Measurements from ENCODE around the gene UAP1L1.
"Not testable (repeated sequence)": the region's sequence is repeated elsewhere in the genome, so short reads cannot be mapped to it uniquely, and the experiment has no call there.

Gene UAP1L1

DNA sequence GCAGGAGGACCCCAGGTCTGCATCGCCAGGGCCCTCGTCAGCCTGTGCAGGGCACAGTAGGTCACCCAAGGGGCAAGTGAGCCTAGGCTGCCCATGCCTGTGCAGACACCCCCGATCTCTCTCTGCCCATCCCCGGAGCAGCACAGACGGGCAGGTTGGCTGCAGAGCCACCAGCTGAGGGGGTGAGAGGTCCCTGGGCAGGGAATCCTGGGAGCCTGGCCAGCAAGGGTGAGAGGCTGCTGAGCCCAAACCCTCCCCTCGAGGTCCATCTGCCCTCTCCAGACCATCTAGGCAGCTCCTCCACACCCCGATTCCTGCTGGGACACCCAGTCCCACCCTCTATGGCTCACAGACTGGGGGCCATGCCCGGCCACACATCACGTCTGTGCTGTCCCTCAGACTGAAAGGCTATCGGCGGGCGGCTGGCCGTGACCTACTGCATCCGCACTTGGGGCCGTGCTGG lies 40.0 kb downstream of the UAP1L1 start:
- DNase-seq (ENCODE audit: low read depth in 2 of 2), result no peak
- TF ChIP-seq, protein P1, sequence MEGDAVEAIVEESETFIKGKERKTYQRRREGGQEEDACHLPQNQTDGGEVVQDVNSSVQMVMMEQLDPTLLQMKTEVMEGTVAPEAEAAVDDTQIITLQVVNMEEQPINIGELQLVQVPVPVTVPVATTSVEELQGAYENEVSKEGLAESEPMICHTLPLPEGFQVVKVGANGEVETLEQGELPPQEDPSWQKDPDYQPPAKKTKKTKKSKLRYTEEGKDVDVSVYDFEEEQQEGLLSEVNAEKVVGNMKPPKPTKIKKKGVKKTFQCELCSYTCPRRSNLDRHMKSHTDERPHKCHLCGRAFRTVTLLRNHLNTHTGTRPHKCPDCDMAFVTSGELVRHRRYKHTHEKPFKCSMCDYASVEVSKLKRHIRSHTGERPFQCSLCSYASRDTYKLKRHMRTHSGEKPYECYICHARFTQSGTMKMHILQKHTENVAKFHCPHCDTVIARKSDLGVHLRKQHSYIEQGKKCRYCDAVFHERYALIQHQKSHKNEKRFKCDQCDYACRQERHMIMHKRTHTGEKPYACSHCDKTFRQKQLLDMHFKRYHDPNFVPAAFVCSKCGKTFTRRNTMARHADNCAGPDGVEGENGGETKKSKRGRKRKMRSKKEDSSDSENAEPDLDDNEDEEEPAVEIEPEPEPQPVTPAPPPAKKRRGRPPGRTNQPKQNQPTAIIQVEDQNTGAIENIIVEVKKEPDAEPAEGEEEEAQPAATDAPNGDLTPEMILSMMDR (IDR thresholded peaks at IDR 0.05; ENCODE audit: low read depth, low read length), result no peak
- H3K4me3 ChIP-seq (replicated peaks in 1 of 2; ENCODE audit: low read depth in 2 of 2, low read length in 2 of 2), result no peak overlapping the region

DNA sequence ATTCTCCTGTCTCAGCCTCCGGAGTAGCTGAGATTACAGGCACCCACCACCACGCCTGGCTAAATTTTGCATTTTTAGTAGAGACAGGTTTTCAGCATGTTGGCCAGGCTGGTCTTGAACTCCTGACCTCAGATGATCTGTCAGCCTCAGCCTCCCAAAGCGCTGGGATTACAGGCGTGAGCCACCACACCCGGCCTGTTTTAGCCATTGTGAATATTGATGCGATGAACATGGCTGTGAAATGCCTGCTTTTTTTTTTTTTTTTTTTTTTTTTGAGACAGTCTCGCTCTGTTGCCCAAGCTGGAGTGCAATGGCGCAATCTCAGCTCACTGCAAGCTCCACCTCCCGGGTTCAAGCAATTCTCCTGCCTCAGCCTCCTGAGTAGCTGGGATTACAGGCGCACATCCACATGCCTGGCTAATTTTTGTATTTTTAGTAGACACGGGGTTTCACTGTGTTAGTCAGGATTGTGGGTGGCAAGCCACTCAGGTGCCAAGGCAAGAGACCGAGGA lies 40.8 kb downstream of the UAP1L1 start:
- not testable (repeated sequence) for H3K4me3 ChIP-seq (replicated peaks in 1 of 2; ENCODE audit: low read depth in 2 of 2, low read length in 2 of 2); DNase-seq (ENCODE audit: low read depth in 2 of 2)

GRCh38 chr9:137121927-137122795 lies 44.8 kb downstream of the UAP1L1 start:
- not testable (repeated sequence) for H3K4me3 ChIP-seq (replicated peaks in 1 of 2; ENCODE audit: low read depth in 2 of 2, low read length in 2 of 2)

DNA sequence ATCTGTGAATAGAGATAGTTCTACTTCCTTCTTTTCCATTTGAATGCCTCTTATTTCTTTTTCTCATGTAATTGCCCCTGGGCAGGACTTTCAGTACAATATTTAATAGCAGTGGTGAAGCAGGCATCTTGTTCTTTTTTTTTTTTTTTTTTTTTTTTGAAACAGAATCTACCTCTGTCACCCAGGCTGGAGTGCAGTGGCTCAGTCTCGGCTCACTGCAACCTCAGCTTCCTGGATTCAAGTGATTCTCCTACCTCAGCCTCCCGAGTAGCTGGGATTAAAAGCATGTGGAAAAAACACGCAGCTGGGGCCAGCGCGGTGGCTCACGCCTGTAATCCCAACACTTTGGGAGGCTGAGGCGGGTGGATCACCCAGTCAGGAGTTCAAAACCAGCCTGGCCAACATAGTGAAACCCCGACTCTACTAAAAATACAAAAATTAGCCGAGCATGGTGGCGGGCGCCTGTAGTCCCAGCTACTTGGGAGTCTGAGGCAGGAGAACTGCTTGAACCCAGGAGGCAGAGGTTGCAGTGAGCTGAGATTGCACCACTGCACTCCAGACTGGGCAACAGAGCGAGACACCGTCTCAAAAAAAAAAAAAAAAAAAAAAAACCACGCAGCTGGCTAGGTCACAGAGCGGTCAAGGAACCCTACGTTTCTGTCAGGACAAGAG lies 45.6 kb downstream of the UAP1L1 start:
- H3K4me3 ChIP-seq (replicated peaks in 1 of 2; ENCODE audit: low read depth in 2 of 2, low read length in 2 of 2); DNase-seq (ENCODE audit: low read depth in 2 of 2): not testable (repeated sequence)

More at GRCh38 chr9:137121927-137122795, 44.8 kb downstream of the UAP1L1 start:
- DNase-seq (ENCODE audit: low read depth in 2 of 2), result not testable (repeated sequence)

- no peak overlapping the region for H3K4me3 ChIP-seq (replicated peaks in 1 of 2; ENCODE audit: low read depth in 2 of 2, low read length in 2 of 2)
- TF ChIP-seq, protein P1 (IDR thresholded peaks at IDR 0.05; ENCODE audit: low read depth, low read length), result no peak
- no peak for DNase-seq (ENCODE audit: low read depth in 2 of 2)
Observed at GRCh38 chr9:137123468-137123837, 46.1 kb downstream of the UAP1L1 start.

GRCh38 chr9:137123952-137124462 lies 46.7 kb downstream of the UAP1L1 start:
- DNase-seq (ENCODE audit: low read depth in 2 of 2); H3K4me3 ChIP-seq (replicated peaks in 1 of 2; ENCODE audit: low read depth in 2 of 2, low read length in 2 of 2): not testable (repeated sequence)

- H3K4me3 ChIP-seq (replicated peaks in 1 of 2; ENCODE audit: low read depth in 2 of 2, low read length in 2 of 2), result no peak overlapping the region
- TF ChIP-seq, protein P1 (IDR thresholded peaks at IDR 0.05; ENCODE audit: low read depth, low read length), result no peak
- no peak for DNase-seq (ENCODE audit: low read depth in 2 of 2)
Observed at GRCh38 chr9:137126786-137127185, 49.5 kb downstream of the UAP1L1 start.

GRCh38 chr9:137127301-137128157 lies 50.2 kb downstream of the UAP1L1 start:
- TF ChIP-seq, protein P1 (IDR thresholded peaks at IDR 0.05; ENCODE audit: low read depth, low read length), result no peak
- DNase-seq (ENCODE audit: low read depth in 2 of 2), result peak; percentile 32 to 38
- peak overlapping the region; percentile 3 to 32 for H3K4me3 ChIP-seq (replicated peaks in 1 of 2; ENCODE audit: low read depth in 2 of 2, low read length in 2 of 2)
